Nephron (organoid): ENCODE data around the gene STING1.
A peak's percentile ranks its signal among the peaks of the same experiment; 100 is the strongest.
"Not testable (repeated sequence)": the region's sequence is repeated elsewhere in the genome, so short reads cannot be mapped to it uniquely, and the experiment has no call there.

ENCODE experiments used
- H3K27ac Mint-ChIP-seq, 3 experiments: 2 replicates each; pipeline ENCODE4 v1.8.0; 2020; ENCODE audit warnings: mixed read lengths in 3 of 3, mild to moderate bottlenecking in 2 of 3, moderate library complexity in 1 of 3
- H3K27me3 Mint-ChIP-seq: 2 replicates; pipeline ENCODE4 v1.8.0; 2021; ENCODE audit warnings: low read depth, mild to moderate bottlenecking, moderate library complexity, mixed read lengths
- H3K36me3 Mint-ChIP-seq: 2 replicates; pipeline ENCODE4 v1.8.0; 2020; ENCODE audit warnings: low read depth, mixed read lengths
- H3K4me1 Mint-ChIP-seq: 2 replicates; pipeline ENCODE4 v1.8.0; 2020; ENCODE audit warnings: mixed read lengths
- H3K4me3 Mint-ChIP-seq, 3 experiments: 2 replicates each; pipeline ENCODE4 v1.8.0; 2020; ENCODE audit warnings: mild to moderate bottlenecking in 3 of 3, mixed read lengths in 3 of 3, moderate library complexity in 2 of 3
- H3K9me3 Mint-ChIP-seq: 2 replicates; pipeline ENCODE4 v1.8.0; 2020; ENCODE audit warnings: mixed read lengths
- CTCF ChIP-seq, 3 experiments: fragments of 200-600 bp; sonication (generic); IDR thresholded peaks; one replicate each; pipeline ENCODE4 v1.5.0; 2021; ENCODE audit warnings: antibody characterized with exemption in 3 of 3; ENCODE audit not compliant: unreplicated experiment in 3 of 3

Gene STING1

GRCh38 chr5:139486201-139486600 lies 3.6 kb upstream of the STING1 start:
- Mint-ChIP-seq H3K27ac (peak overlapping the region in 2 of 3 experiments; percentile 15 to 16), H3K9me3 (no peaks in the 10 kb centered on the region), H3K4me1 (peaks cover 27% of the 10 kb centered on the region), H3K27me3 (peaks cover 6% of the 10 kb centered on the region), H3K4me3 (no peak overlapping the region), H3K36me3 (no peaks in the 10 kb centered on the region)
- TF ChIP-seq CTCF (IDR thresholded peaks at IDR 0.05; ENCODE audit: unreplicated experiment in 3 of 3) = no peak

GRCh38 chr5:139482890-139483208 lies 291 bp upstream of the STING1 start:
- H3K9me3 Mint-ChIP-seq, H3K27me3 Mint-ChIP-seq, H3K36me3 Mint-ChIP-seq: not testable (repeated sequence)
- Mint-ChIP-seq H3K4me3 (peak overlapping the region; percentile 62 to 90 (median 86)), H3K4me1 (peaks cover 36% of the 10 kb centered on the region), H3K27ac (peak overlapping the region; percentile 95 to 99 (median 99))

GRCh38 chr5:139481580-139482049 lies 943 bp downstream of the STING1 start:
- Mint-ChIP-seq H3K27ac (peak overlapping the region; percentile 95 to 99 (median 99)), H3K36me3 (no peaks in the 10 kb centered on the region), H3K9me3 (no peaks in the 10 kb centered on the region), H3K27me3 (no peaks in the 10 kb centered on the region), H3K4me1 (peaks cover 35% of the 10 kb centered on the region), H3K4me3 (peak overlapping the region; percentile 62 to 90 (median 86))
- TF ChIP-seq CTCF (IDR thresholded peaks at IDR 0.05; ENCODE audit: unreplicated experiment in 3 of 3) = no peak

GRCh38 chr5:139481122-139481533 lies 1.4 kb downstream of the STING1 start:
- TF ChIP-seq CTCF (IDR thresholded peaks at IDR 0.05; ENCODE audit: unreplicated experiment in 3 of 3) = no peak
- Mint-ChIP-seq H3K4me1 (peaks cover 31% of the 10 kb centered on the region), H3K27ac (peak overlapping the region in 2 of 3 experiments; percentile 87 to 99), H3K36me3 (no peaks in the 10 kb centered on the region), H3K4me3 (peak overlapping the region in 2 of 3 experiments; percentile 56 to 74), H3K9me3 (no peaks in the 10 kb centered on the region), H3K27me3 (no peaks in the 10 kb centered on the region)

- H3K4me1 Mint-ChIP-seq = peaks cover 37% of the 10 kb centered on the region
- H3K27ac Mint-ChIP-seq, H3K4me3 Mint-ChIP-seq, H3K27me3 Mint-ChIP-seq, H3K9me3 Mint-ChIP-seq, H3K36me3 Mint-ChIP-seq: not testable (repeated sequence)
Measured at GRCh38 chr5:139479729-139480128, 2.8 kb downstream of the STING1 start.

- not testable (repeated sequence) for H3K27ac Mint-ChIP-seq, H3K36me3 Mint-ChIP-seq, H3K4me3 Mint-ChIP-seq, H3K9me3 Mint-ChIP-seq, H3K27me3 Mint-ChIP-seq
- peaks cover 39% of the 10 kb centered on the region for H3K4me1 Mint-ChIP-seq
Measured at GRCh38 chr5:139478657-139479423, 3.7 kb downstream of the STING1 start.

- peaks cover 44% of the 10 kb centered on the region for H3K4me1 Mint-ChIP-seq
- H3K27ac Mint-ChIP-seq = peak overlapping the region in 2 of 3 experiments; percentile 49 to 60
Measured at GRCh38 chr5:139475865-139476617, 6.5 kb downstream of the STING1 start.

More at GRCh38 chr5:139475865-139476617, 6.5 kb downstream of the STING1 start:
- no peaks in the 10 kb centered on the region for H3K27me3 Mint-ChIP-seq
- H3K36me3 Mint-ChIP-seq = no peaks in the 10 kb centered on the region
- H3K4me3 Mint-ChIP-seq = no peak overlapping the region
- TF ChIP-seq CTCF (IDR thresholded peaks at IDR 0.05; ENCODE audit: unreplicated experiment in 3 of 3) = no peak
- no peaks in the 10 kb centered on the region for H3K9me3 Mint-ChIP-seq
